ENCODE results near the gene EFS. TPM values are rescaled to one million over a fixed set of nuclear protein-coding genes. Genes with fewer than 3 reads are reported as not detected.

EFS gene
- total and polyA plus RNA-seq, 2 of the 8 experiments (the other 6 are each of a cell fraction or from before 2014, with no cell fraction given), result 27.8 to 28.6 TPM

DNA sequence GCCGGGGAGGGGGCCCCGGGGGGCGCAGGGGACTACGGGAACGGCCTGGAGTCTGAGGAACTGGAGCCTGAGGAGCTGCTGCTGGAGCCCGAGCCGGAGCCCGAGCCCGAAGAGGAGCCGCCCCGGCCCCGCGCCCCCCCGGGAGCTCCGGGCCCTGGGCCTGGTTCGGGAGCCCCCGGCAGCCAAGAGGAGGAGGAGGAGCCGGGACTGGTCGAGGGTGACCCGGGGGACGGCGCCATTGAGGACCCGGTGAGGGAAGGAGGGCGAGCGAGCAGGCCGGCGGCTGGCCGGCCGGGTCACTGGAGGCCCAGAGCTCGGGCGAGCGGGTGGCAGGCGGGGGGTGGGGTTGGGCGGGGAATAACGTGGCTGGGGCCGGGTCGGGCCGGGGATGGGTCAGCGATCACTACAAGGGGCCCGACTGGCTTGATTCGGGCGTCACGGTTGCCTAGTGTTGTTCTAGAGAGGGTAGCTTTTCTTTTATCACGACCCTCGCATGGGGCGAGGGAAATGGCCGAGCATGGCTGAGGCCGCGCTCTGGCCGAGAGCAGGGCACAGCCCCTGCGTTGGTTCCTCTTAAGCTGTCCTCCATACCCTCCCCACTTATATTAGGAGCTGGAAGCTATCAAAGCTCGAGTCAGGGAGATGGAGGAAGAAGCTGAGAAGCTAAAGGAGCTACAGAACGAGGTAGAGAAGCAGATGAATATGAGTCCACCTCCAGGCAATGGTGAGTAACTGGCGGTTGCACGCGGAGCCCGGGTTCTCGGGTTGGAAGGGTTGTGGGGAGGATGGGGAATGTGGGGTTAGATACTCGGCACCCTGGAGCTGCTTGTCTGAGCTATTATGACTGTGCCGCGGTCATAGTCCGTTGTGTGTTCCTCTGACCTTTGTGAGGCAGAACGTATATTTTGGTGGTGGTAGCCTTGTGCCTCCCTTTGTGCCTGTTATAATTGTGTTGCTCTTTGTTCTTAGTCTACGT, 43.1 kb downstream of the EFS start:
- H3K4me2 ChIP-seq (ENCODE audit: insufficient read depth in 1 of 2, low read depth in 2 of 2, low read length in 2 of 2), result peak overlapping the region; percentile 87 to 96
- FAIRE-seq, result no peak
- H3K18ac ChIP-seq (ENCODE audit: extremely low read depth, low read length), result peak overlapping the region; percentile 43; the same call in 1 of the 2 replicates
- ChIA-PET POLR2A (ENCODE audit: partially characterized antibody) (interaction anchor here (0.5 to 4.7 kb wide), 38 partner anchors 8 to 456 kb away, joined by 3 to 48 read pairs (median 5); partner anchors contain the start of genes ACIN1, AP1G2, BCL2L2 and CMTM5), CTCF (ENCODE audit: partially characterized antibody) (interaction anchor here (0.7 to 3.8 kb wide), 28 partner anchors 9 to 262 kb away, joined by 3 to 28 read pairs (median 3); partner anchors contain the start of genes BCL2L2 and SLC22A17)
- H3K9me3 ChIP-seq (ENCODE audit: insufficient read depth in 2 of 2, low read depth in 1 of 2, low read length in 1 of 2), result no peaks in the 10 kb centered on the region
- no peak overlapping the region for H3K4ac ChIP-seq (replicated peaks; ENCODE audit: insufficient read length, low read depth, low read length)
- peak overlapping the region; percentile 99; the same call in 1 of the 2 replicates for H4K8ac ChIP-seq (ENCODE audit: extremely low read depth, insufficient read depth, low read length)
- H2BK20ac ChIP-seq (ENCODE audit: low read length), result no peak overlapping the region
- H4K20me1 ChIP-seq (replicated peaks in 1 of 2; ENCODE audit: control insufficient read depth in 1 of 2, insufficient read depth in 2 of 2, low read length in 2 of 2), result no peaks in the 10 kb centered on the region
- peak overlapping the region; percentile 79 for H4K91ac ChIP-seq (replicated peaks; ENCODE audit: insufficient read length, low read length)
- H4K5ac ChIP-seq (ENCODE audit: insufficient read length, low read depth, low read length), result peak overlapping the region; percentile 89
- peak overlapping the region; percentile 96 to 100 (median 99) for H3K4me3 ChIP-seq (ENCODE audit: extremely low read depth in 1 of 4, insufficient read depth in 2 of 4, low read depth in 3 of 4, low read length in 4 of 4)
- DNase-seq (ENCODE audit: low read depth in 1 of 2, low spot score in 2 of 2), result peak in 1 of 2 experiments; percentile 63
- peak overlapping the region; percentile 90 for H2AK5ac ChIP-seq (ENCODE audit: low read depth, low read length)
- peak overlapping the region; percentile 71 for H3K56ac ChIP-seq (replicated peaks; ENCODE audit: insufficient read length, low read depth, low read length)
- H3K23ac ChIP-seq (ENCODE audit: insufficient read length), result no peak overlapping the region
- peak overlapping the region; percentile 36 for H2BK5ac ChIP-seq (ENCODE audit: low read depth, low read length)
- H3K79me1 ChIP-seq (ENCODE audit: low read depth, low read length), result peaks cover 10% of the 10 kb centered on the region; the same call in 1 of the 2 replicates
- peak overlapping the region; percentile 92 to 98 (median 96) for H3K9ac ChIP-seq (replicated peaks in 1 of 4; ENCODE audit: extremely low read depth in 1 of 4, low read depth in 3 of 4, low read length in 3 of 4)
- H2BK120ac ChIP-seq (replicated peaks; ENCODE audit: low read depth, low read length), result no peak overlapping the region
- H2AFZ ChIP-seq (ENCODE audit: low read length), result no peak overlapping the region
- H3K27me3 ChIP-seq (replicated peaks in 1 of 4; ENCODE audit: control insufficient read depth in 3 of 4, extremely low read depth in 1 of 4, insufficient read depth in 3 of 4, low read length in 3 of 4), result no peaks in the 10 kb centered on the region
- peaks cover 9 to 35% (median 24%) of the 10 kb centered on the region in 4 experiments; a peak in 7 of 8 replicates for H3K36me3 ChIP-seq (ENCODE audit: control insufficient read depth in 2 of 4, insufficient read depth in 4 of 4, low read length in 3 of 4)
- no peak overlapping the region for H3K14ac ChIP-seq (ENCODE audit: insufficient read length)
- peaks cover 0 to 6% (median 2%) of the 10 kb centered on the region in 4 experiments; a peak in 6 of 7 replicates for H3K4me1 ChIP-seq (replicated peaks in 1 of 4; ENCODE audit: control insufficient read depth in 3 of 4, insufficient read depth in 4 of 4, low read length in 3 of 4)
- WGBS, 2 experiments (ENCODE audit: extremely low coverage in 1 of 2, insufficient coverage in 1 of 2, insufficient read length in 1 of 2, insufficient replicate concordance in 2 of 2, low coverage in 1 of 2, low lambda C conversion rate in 2 of 2, missing lambda C conversion rate in 1 of 2), result 3% methylated on average over 36 of the region's 64 CpGs; no CpG with 5 or more reads in 1 of the 2 experiments
- H3K23me2 ChIP-seq (ENCODE audit: low read depth, low read length), result peaks cover 10% of the 10 kb centered on the region
- peaks cover 11 to 17% of the 10 kb centered on the region in 2 experiments for H3K79me2 ChIP-seq (ENCODE audit: control insufficient read depth in 1 of 2, insufficient read depth in 2 of 2, low read length in 2 of 2)
- no peak overlapping the region for H2BK15ac ChIP-seq (ENCODE audit: low read length)
- peak overlapping the region; percentile 18; the same call in 1 of the 2 replicates for H2BK12ac ChIP-seq (ENCODE audit: low read depth, low read length)
- peak overlapping the region; percentile 83 for H3K27ac ChIP-seq (ENCODE audit: low read depth, low read length)
- TF ChIP-seq RXRA (IDR thresholded peaks at IDR 0.05; ENCODE audit: insufficient read depth, low read depth, low read length) (no peak), TAF1 (IDR thresholded peaks at IDR 0.05; ENCODE audit: low read depth, low read length) (peak; percentile 57; the same call in 1 of the 2 replicates), POU5F1 (IDR thresholded peaks at IDR 0.05; ENCODE audit: low read depth, low read length) (no peak), CREB1 (IDR thresholded peaks at IDR 0.05) (0 out of 2 replicates have a peak, but pooled peaks have one; percentile 5), RAD21 (IDR thresholded peaks at IDR 0.05 in 1 of 2, conservative IDR thresholded peaks at IDR 0.05 in 1 of 2; ENCODE audit: low read depth in 2 of 2, low read length in 2 of 2) (no peak), POLR2AphosphoS5 (IDR thresholded peaks at IDR 0.05; ENCODE audit: low read depth, low read length) (peak; percentile 43), PHF8 (conservative IDR thresholded peaks at IDR 0.05; ENCODE audit: low read depth, low read length) (peak; percentile 63), TAF7 (optimal IDR thresholded peaks at IDR 0.05; ENCODE audit: borderline replicate concordance, low read depth, low read length) (peak; percentile 49), SIN3A (conservative IDR thresholded peaks at IDR 0.05 in 1 of 2, IDR thresholded peaks at IDR 0.05 in 1 of 2; ENCODE audit: low read depth in 1 of 2, low read length in 2 of 2) (peak in 1 of 2 experiments; percentile 40; a peak in 1 of 4 replicates), SP2 (IDR thresholded peaks at IDR 0.05; ENCODE audit: low read length) (no peak)
